Head of caudate nucleus (tissue), 42 donors: Measurements from ENCODE around the gene MATN4.
A peak's percentile ranks its signal among the peaks of the same experiment; 100 is the strongest.

ENCODE experiments used
- DNase-seq, 42 donors: peaks; one replicate each; pipeline versions ENCODE4 v3.0.0 to v3.0.0-alpha.2; 2020 to 2021; ENCODE audit warnings: mixed read lengths in 7 of 42
- intact Hi-C: fragments of 100-400 bp; cut with DNase I; formaldehyde crosslinking; loops from one replicate; pipeline ENCODE4 v1.15.0; 2022

MATN4 gene

GRCh38 chr20:45300961-45301360, 7.1 kb downstream of the MATN4 start:
- intact Hi-C loops, result no loop called here
- DNase-seq, result peak in 3 of 42 donors; percentile 34 to 54 (median 37)

- intact Hi-C loops, result loop anchor here (10.0 kb wide), 1 partner anchor 295 kb away; no protein-coding TSS in a partner anchor
- no peak for DNase-seq
These were observed 8.3 kb downstream of the MATN4 start for GRCh38 chr20:45299786-45300185.

- intact Hi-C loops, result loop anchor here (10.0 kb wide), 1 partner anchor 293 kb away; no protein-coding TSS in a partner anchor
- peak in 1 of 42 donors; percentile 1 for DNase-seq
These were observed 10.2 kb downstream of the MATN4 start for GRCh38 chr20:45297786-45298497.

- intact Hi-C loops, result loop anchor here (10.0 kb wide), 1 partner anchor 290 kb away; no protein-coding TSS in a partner anchor
- peak in 1 of 42 donors; percentile 1 for DNase-seq
These were observed 13.4 kb downstream of the MATN4 start for GRCh38 chr20:45294659-45295058.

GRCh38 chr20:45294003-45294368, 14.1 kb downstream of the MATN4 start:
- no peak for DNase-seq
- intact Hi-C loops, result loop anchor here (10.0 kb wide), 1 partner anchor 289 kb away; no protein-coding TSS in a partner anchor

GRCh38 chr20:45293041-45294002, 14.8 kb downstream of the MATN4 start:
- peak; percentile 69 to 94 (median 86) for DNase-seq
- intact Hi-C loops, result loop anchor here (10.0 kb wide), 1 partner anchor 289 kb away; no protein-coding TSS in a partner anchor

- intact Hi-C loops, result loop anchor here (10.0 kb wide), 1 partner anchor 288 kb away; no protein-coding TSS in a partner anchor
- no peak for DNase-seq
These were observed 15.8 kb downstream of the MATN4 start for GRCh38 chr20:45292343-45292742.

GRCh38 chr20:45291526-45291925, 16.6 kb downstream of the MATN4 start:
- intact Hi-C loops, result loop anchor here (10.0 kb wide), 1 partner anchor 287 kb away; no protein-coding TSS in a partner anchor
- no peak for DNase-seq

GRCh38 chr20:45290677-45291355, 17.3 kb downstream of the MATN4 start:
- peak; percentile 35 to 93 (median 83) for DNase-seq
- intact Hi-C loops, result loop anchor here (10.0 kb wide), 1 partner anchor 286 kb away; no protein-coding TSS in a partner anchor

- no peak for DNase-seq
- intact Hi-C loops, result loop anchor here (10.0 kb wide), 1 partner anchor 285 kb away; no protein-coding TSS in a partner anchor
These were observed 18.0 kb downstream of the MATN4 start for GRCh38 chr20:45289942-45290676.

- intact Hi-C loops, result no loop called here
- DNase-seq, result no peak
These were observed 19.2 kb downstream of the MATN4 start for GRCh38 chr20:45288860-45289259.

- intact Hi-C loops, result no loop called here
- DNase-seq, result no peak
These were observed 19.7 kb downstream of the MATN4 start for GRCh38 chr20:45288376-45288775.

- intact Hi-C loops, result no loop called here
- no peak for DNase-seq
These were observed 24.5 kb downstream of the MATN4 start for GRCh38 chr20:45283551-45284057.

- intact Hi-C loops, result no loop called here
- DNase-seq, result no peak
These were observed 25.2 kb downstream of the MATN4 start for GRCh38 chr20:45282700-45283550.

GRCh38 chr20:45279992-45280391, 28.1 kb downstream of the MATN4 start:
- DNase-seq, result no peak
- intact Hi-C loops, result no loop called here

- intact Hi-C loops, result no loop called here
- no peak for DNase-seq
These were observed 32.8 kb downstream of the MATN4 start for GRCh38 chr20:45275338-45275737.

- peak in 1 of 42 donors; percentile 18 for DNase-seq
- intact Hi-C loops, result no loop called here
These were observed 38.3 kb downstream of the MATN4 start for GRCh38 chr20:45269754-45270270.
